ENCODE results near the gene SCRN1. TPM values are rescaled to one million over a fixed set of nuclear protein-coding genes. Genes with fewer than 3 reads are reported as not detected.

Gene SCRN1
- total and polyA plus RNA-seq, 2 of the 13 experiments (the other 11 are each of a cell fraction or from before 2014, with no cell fraction given) = 43.2 to 49.8 TPM

- intact Hi-C loops (cut with micrococcal nuclease; ENCODE audit: unreplicated experiment) = no loop called here
- FAIRE-seq = no peak
- no peak for ATAC-seq
- H3K79me2 ChIP-seq (ENCODE audit: insufficient read depth, low read length) = peaks cover 2% of the 10 kb centered on the region
- H3K4me2 ChIP-seq (ENCODE audit: low read depth, low read length) = no peak overlapping the region
- TF ChIP-seq NFATC3 (CRISPR knock-in tag; IDR thresholded peaks at IDR 0.05) (no peak), PHF5A (CRISPR knock-in tag; IDR thresholded peaks at IDR 0.05; ENCODE audit: low read depth, unreplicated experiment) (no peak), ZBTB20 (CRISPR knock-in tag; IDR thresholded peaks at IDR 0.05; ENCODE audit: borderline replicate concordance, low read depth) (no peak), MAX (IDR thresholded peaks at IDR 0.05) (no peak), HNRNPLL (IDR thresholded peaks at IDR 0.05; ENCODE audit: low read depth, low read length, poor library complexity, severe bottlenecking) (no peak), GMEB2 (CRISPR knock-in tag; IDR thresholded peaks at IDR 0.05; ENCODE audit: low read depth) (no peak), NKX3-1 (CRISPR knock-in tag; IDR thresholded peaks at IDR 0.05) (no peak), ATF4 (CRISPR knock-in tag; IDR thresholded peaks at IDR 0.05) (no peak), SIX4 (CRISPR knock-in tag; IDR thresholded peaks at IDR 0.05) (no peak), ZSCAN30 (CRISPR knock-in tag; IDR thresholded peaks at IDR 0.05) (no peak), NCOR1 (IDR thresholded peaks at IDR 0.05; ENCODE audit: borderline replicate concordance, low read length) (no peak), HMG20B (CRISPR knock-in tag; conservative IDR thresholded peaks at IDR 0.05) (no peak)
- ChIA-PET POLR2A (no interaction called here), CTCF (ENCODE audit: low intra/inter-chr PET ratio, low total read pairs) (no interaction called here)
- H2AFZ ChIP-seq (ENCODE audit: low read length) = no peak overlapping the region
- BruUV-seq (replicated peaks) = no TSS peak
- peaks cover 38 to 86% of the 10 kb centered on the region in 2 experiments for H3K36me3 ChIP-seq (replicated peaks in 1 of 2; ENCODE audit: control insufficient read depth in 1 of 2, insufficient read depth in 2 of 2, low read length in 2 of 2)
- in situ Hi-C loops (cut with HindIII; ENCODE audit: extremely low pct_ligation_motif_present, low pct_unique_long_range_greater_than_20kb) = no loop called here
- WGBS (ENCODE audit: low lambda C conversion rate) = 94% methylated on average over 4 of the region's 8 CpGs
- H3K4me3 ChIP-seq (replicated peaks in 1 of 3; ENCODE audit: insufficient read depth in 1 of 3, low read depth in 2 of 3, low read length in 3 of 3) = no peak overlapping the region
- no peaks in the 10 kb centered on the region for H3K27me3 ChIP-seq (ENCODE audit: control insufficient read depth in 1 of 2, insufficient read depth in 2 of 2, low read length in 2 of 2)
- H4K20me1 ChIP-seq (ENCODE audit: insufficient read depth, low read length) = peaks cover 8% of the 10 kb centered on the region; the same call in 1 of the 2 replicates
- H3K9ac ChIP-seq (ENCODE audit: insufficient read depth, low read depth, low read length) = no peak overlapping the region
- no peaks in the 10 kb centered on the region for H3K9me3 ChIP-seq (ENCODE audit: low read length)
- no peaks in the 10 kb centered on the region for H3K4me1 ChIP-seq (ENCODE audit: insufficient read depth, low read length)
- no peak overlapping the region for H3K27ac ChIP-seq (ENCODE audit: extremely low read length, insufficient read depth, low read length)
- no peak for DNase-seq (ENCODE audit: low spot score)
Observed at GRCh38 chr7:29951206-29951605, 38.4 kb downstream of the SCRN1 start.

Measured in HepG2 (cell line).